ENCODE data around the gene LEMD3. TPM values are rescaled to one million over a fixed set of nuclear protein-coding genes. Genes with fewer than 3 reads are reported as not detected.

Gene LEMD3
- total and polyA plus RNA-seq, 2 of the 8 experiments (the other 6 are each of a cell fraction or from before 2014, with no cell fraction given) = 5.8 to 33.2 TPM

- TF ChIP-seq, protein P1, sequence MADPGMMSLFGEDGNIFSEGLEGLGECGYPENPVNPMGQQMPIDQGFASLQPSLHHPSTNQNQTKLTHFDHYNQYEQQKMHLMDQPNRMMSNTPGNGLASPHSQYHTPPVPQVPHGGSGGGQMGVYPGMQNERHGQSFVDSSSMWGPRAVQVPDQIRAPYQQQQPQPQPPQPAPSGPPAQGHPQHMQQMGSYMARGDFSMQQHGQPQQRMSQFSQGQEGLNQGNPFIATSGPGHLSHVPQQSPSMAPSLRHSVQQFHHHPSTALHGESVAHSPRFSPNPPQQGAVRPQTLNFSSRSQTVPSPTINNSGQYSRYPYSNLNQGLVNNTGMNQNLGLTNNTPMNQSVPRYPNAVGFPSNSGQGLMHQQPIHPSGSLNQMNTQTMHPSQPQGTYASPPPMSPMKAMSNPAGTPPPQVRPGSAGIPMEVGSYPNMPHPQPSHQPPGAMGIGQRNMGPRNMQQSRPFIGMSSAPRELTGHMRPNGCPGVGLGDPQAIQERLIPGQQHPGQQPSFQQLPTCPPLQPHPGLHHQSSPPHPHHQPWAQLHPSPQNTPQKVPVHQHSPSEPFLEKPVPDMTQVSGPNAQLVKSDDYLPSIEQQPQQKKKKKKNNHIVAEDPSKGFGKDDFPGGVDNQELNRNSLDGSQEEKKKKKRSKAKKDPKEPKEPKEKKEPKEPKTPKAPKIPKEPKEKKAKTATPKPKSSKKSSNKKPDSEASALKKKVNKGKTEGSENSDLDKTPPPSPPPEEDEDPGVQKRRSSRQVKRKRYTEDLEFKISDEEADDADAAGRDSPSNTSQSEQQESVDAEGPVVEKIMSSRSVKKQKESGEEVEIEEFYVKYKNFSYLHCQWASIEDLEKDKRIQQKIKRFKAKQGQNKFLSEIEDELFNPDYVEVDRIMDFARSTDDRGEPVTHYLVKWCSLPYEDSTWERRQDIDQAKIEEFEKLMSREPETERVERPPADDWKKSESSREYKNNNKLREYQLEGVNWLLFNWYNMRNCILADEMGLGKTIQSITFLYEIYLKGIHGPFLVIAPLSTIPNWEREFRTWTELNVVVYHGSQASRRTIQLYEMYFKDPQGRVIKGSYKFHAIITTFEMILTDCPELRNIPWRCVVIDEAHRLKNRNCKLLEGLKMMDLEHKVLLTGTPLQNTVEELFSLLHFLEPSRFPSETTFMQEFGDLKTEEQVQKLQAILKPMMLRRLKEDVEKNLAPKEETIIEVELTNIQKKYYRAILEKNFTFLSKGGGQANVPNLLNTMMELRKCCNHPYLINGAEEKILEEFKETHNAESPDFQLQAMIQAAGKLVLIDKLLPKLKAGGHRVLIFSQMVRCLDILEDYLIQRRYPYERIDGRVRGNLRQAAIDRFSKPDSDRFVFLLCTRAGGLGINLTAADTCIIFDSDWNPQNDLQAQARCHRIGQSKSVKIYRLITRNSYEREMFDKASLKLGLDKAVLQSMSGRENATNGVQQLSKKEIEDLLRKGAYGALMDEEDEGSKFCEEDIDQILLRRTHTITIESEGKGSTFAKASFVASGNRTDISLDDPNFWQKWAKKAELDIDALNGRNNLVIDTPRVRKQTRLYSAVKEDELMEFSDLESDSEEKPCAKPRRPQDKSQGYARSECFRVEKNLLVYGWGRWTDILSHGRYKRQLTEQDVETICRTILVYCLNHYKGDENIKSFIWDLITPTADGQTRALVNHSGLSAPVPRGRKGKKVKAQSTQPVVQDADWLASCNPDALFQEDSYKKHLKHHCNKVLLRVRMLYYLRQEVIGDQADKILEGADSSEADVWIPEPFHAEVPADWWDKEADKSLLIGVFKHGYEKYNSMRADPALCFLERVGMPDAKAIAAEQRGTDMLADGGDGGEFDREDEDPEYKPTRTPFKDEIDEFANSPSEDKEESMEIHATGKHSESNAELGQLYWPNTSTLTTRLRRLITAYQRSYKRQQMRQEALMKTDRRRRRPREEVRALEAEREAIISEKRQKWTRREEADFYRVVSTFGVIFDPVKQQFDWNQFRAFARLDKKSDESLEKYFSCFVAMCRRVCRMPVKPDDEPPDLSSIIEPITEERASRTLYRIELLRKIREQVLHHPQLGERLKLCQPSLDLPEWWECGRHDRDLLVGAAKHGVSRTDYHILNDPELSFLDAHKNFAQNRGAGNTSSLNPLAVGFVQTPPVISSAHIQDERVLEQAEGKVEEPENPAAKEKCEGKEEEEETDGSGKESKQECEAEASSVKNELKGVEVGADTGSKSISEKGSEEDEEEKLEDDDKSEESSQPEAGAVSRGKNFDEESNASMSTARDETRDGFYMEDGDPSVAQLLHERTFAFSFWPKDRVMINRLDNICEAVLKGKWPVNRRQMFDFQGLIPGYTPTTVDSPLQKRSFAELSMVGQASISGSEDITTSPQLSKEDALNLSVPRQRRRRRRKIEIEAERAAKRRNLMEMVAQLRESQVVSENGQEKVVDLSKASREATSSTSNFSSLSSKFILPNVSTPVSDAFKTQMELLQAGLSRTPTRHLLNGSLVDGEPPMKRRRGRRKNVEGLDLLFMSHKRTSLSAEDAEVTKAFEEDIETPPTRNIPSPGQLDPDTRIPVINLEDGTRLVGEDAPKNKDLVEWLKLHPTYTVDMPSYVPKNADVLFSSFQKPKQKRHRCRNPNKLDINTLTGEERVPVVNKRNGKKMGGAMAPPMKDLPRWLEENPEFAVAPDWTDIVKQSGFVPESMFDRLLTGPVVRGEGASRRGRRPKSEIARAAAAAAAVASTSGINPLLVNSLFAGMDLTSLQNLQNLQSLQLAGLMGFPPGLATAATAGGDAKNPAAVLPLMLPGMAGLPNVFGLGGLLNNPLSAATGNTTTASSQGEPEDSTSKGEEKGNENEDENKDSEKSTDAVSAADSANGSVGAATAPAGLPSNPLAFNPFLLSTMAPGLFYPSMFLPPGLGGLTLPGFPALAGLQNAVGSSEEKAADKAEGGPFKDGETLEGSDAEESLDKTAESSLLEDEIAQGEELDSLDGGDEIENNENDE (IDR thresholded peaks at IDR 0.05; ENCODE audit: insufficient replicate concordance, low read length) = no peak
- TF ChIP-seq NRF1 (IDR thresholded peaks at IDR 0.05; ENCODE audit: low read depth, low read length) (no peak), CHD2 (IDR thresholded peaks at IDR 0.05; ENCODE audit: low read length) (no peak), E2F6 (IDR thresholded peaks at IDR 0.05) (no peak), ASH2L (IDR thresholded peaks at IDR 0.05; ENCODE audit: low read length) (no peak), EP300 (IDR thresholded peaks at IDR 0.05; ENCODE audit: borderline replicate concordance in 1 of 2, low read depth in 2 of 2, low read length in 2 of 2) (no peak)
Observed at GRCh38 chr12:65188179-65188701, 18.9 kb downstream of the LEMD3 start (continued).

Measured in H1 (cell line).